ENCODE measurements around the gene ISG20.

Gene ISG20

GRCh38 chr15:88655103-88655553, 16.3 kb downstream of the ISG20 start:
- Histone ChIP-seq H2AFZ (ENCODE audit: low read length, unreplicated experiment) (no peak overlapping the region), H3K27me3 (ENCODE audit: insufficient read depth, low read length) (no peaks in the 10 kb centered on the region)

GRCh38 chr15:88655800-88656488, 17.1 kb downstream of the ISG20 start:
- no peaks in the 10 kb centered on the region for H3K36me3 ChIP-seq (ENCODE audit: insufficient read depth, low read length)
- peaks cover 20% of the 10 kb centered on the region for H3K4me1 ChIP-seq (ENCODE audit: control insufficient read depth, insufficient read depth, low read length, unreplicated experiment)
- H3K79me2 ChIP-seq (ENCODE audit: control insufficient read depth, insufficient read depth, low read length, unreplicated experiment), result no peaks in the 10 kb centered on the region
- H3K27ac ChIP-seq (ENCODE audit: low read depth, low read length), result no peak overlapping the region
- no peak overlapping the region for H3K4me3 ChIP-seq (ENCODE audit: low read depth, low read length)
- H2AFZ ChIP-seq (ENCODE audit: low read length, unreplicated experiment), result no peak overlapping the region
- H3K27me3 ChIP-seq (ENCODE audit: insufficient read depth, low read length), result no peaks in the 10 kb centered on the region

More at GRCh38 chr15:88655103-88655553, 16.3 kb downstream of the ISG20 start:
- Histone ChIP-seq H3K4me1 (ENCODE audit: control insufficient read depth, insufficient read depth, low read length, unreplicated experiment) (peaks cover 13% of the 10 kb centered on the region), H3K27ac (ENCODE audit: low read depth, low read length) (no peak overlapping the region), H3K79me2 (ENCODE audit: control insufficient read depth, insufficient read depth, low read length, unreplicated experiment) (no peaks in the 10 kb centered on the region), H3K36me3 (ENCODE audit: insufficient read depth, low read length) (no peaks in the 10 kb centered on the region), H3K4me3 (ENCODE audit: low read depth, low read length) (no peak overlapping the region)

- no peaks in the 10 kb centered on the region for H3K27me3 ChIP-seq (ENCODE audit: insufficient read depth, low read length)
- no peak overlapping the region for H2AFZ ChIP-seq (ENCODE audit: low read length, unreplicated experiment)
- H3K79me2 ChIP-seq (ENCODE audit: control insufficient read depth, insufficient read depth, low read length, unreplicated experiment), result no peaks in the 10 kb centered on the region
- no peaks in the 10 kb centered on the region for H3K36me3 ChIP-seq (ENCODE audit: insufficient read depth, low read length)
- H3K4me3 ChIP-seq (ENCODE audit: low read depth, low read length), result no peak overlapping the region
- H3K27ac ChIP-seq (ENCODE audit: low read depth, low read length), result no peak overlapping the region
- H3K4me1 ChIP-seq (ENCODE audit: control insufficient read depth, insufficient read depth, low read length, unreplicated experiment), result peaks cover 26% of the 10 kb centered on the region
These were observed 18.0 kb downstream of the ISG20 start for GRCh38 chr15:88656760-88657221.

GRCh38 chr15:88657326-88658069, 18.7 kb downstream of the ISG20 start:
- Histone ChIP-seq H2AFZ (ENCODE audit: low read length, unreplicated experiment) (no peak overlapping the region), H3K79me2 (ENCODE audit: control insufficient read depth, insufficient read depth, low read length, unreplicated experiment) (no peaks in the 10 kb centered on the region), H3K36me3 (ENCODE audit: insufficient read depth, low read length) (no peaks in the 10 kb centered on the region), H3K4me3 (ENCODE audit: low read depth, low read length) (no peak overlapping the region), H3K27me3 (ENCODE audit: insufficient read depth, low read length) (no peaks in the 10 kb centered on the region), H3K27ac (ENCODE audit: low read depth, low read length) (no peak overlapping the region), H3K4me1 (ENCODE audit: control insufficient read depth, insufficient read depth, low read length, unreplicated experiment) (peaks cover 30% of the 10 kb centered on the region)

DNA sequence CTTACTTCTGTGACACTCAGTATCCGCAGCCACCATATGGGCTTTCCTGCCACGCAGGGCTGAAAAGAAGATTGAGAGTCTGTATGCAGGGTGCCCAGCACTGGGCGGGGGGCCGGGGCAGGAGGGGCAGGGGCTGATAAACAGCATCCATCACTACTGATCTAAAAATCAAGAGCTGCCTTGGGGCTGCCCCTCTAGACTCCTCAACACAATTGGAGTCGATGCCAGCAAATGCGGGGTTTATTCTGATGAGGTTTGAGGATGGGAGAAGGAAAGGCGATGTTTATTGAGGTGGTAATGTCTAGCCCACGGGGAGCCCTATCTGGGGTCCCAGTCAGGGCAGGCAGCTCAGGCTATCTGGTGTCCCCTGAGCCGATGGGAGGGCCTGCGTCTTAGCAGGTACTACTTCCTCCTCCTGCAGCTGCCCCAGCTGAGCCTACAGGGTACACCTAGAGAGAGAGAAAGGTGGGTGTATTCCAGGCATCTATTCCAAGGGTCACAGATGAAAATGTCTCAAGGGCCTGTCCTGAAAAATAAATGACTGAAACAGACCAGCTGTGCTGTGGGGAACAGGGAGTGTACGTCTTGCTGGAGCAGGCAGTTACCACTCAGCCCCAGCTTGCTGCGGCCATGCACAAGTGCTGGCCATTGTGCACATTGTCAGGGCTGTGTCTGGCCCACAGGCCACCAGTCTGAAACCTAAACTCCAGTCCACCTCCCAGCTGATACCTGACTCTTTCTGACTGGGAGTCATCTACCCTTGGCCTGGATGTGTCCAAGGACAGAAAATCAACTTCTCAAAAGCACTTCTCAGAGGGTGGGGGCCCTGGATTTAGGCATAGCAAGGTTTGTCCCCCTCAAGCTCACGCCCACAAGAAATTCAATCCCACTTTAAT, 19.5 kb downstream of the ISG20 start:
- no peak overlapping the region for H3K4me3 ChIP-seq (ENCODE audit: low read depth, low read length)
- no peaks in the 10 kb centered on the region for H3K79me2 ChIP-seq (ENCODE audit: control insufficient read depth, insufficient read depth, low read length, unreplicated experiment)
- H3K36me3 ChIP-seq (ENCODE audit: insufficient read depth, low read length), result no peaks in the 10 kb centered on the region
- no peak overlapping the region for H3K27ac ChIP-seq (ENCODE audit: low read depth, low read length)
- H3K27me3 ChIP-seq (ENCODE audit: insufficient read depth, low read length), result no peaks in the 10 kb centered on the region
- H2AFZ ChIP-seq (ENCODE audit: low read length, unreplicated experiment), result no peak overlapping the region
- H3K4me1 ChIP-seq (ENCODE audit: control insufficient read depth, insufficient read depth, low read length, unreplicated experiment), result peaks cover 30% of the 10 kb centered on the region

GRCh38 chr15:88658972-88659931, 20.4 kb downstream of the ISG20 start:
- Histone ChIP-seq H3K79me2 (ENCODE audit: control insufficient read depth, insufficient read depth, low read length, unreplicated experiment) (no peaks in the 10 kb centered on the region), H3K36me3 (ENCODE audit: insufficient read depth, low read length) (no peaks in the 10 kb centered on the region), H3K27me3 (ENCODE audit: insufficient read depth, low read length) (no peaks in the 10 kb centered on the region), H3K27ac (ENCODE audit: low read depth, low read length) (no peak overlapping the region), H2AFZ (ENCODE audit: low read length, unreplicated experiment) (no peak overlapping the region), H3K4me1 (ENCODE audit: control insufficient read depth, insufficient read depth, low read length, unreplicated experiment) (peaks cover 30% of the 10 kb centered on the region), H3K4me3 (ENCODE audit: low read depth, low read length) (no peak overlapping the region)

- Histone ChIP-seq H3K4me1 (ENCODE audit: control insufficient read depth, insufficient read depth, low read length, unreplicated experiment) (peaks cover 30% of the 10 kb centered on the region), H3K27me3 (ENCODE audit: insufficient read depth, low read length) (no peaks in the 10 kb centered on the region), H3K79me2 (ENCODE audit: control insufficient read depth, insufficient read depth, low read length, unreplicated experiment) (no peaks in the 10 kb centered on the region), H3K4me3 (ENCODE audit: low read depth, low read length) (no peak overlapping the region), H2AFZ (ENCODE audit: low read length, unreplicated experiment) (no peak overlapping the region), H3K27ac (ENCODE audit: low read depth, low read length) (no peak overlapping the region), H3K36me3 (ENCODE audit: insufficient read depth, low read length) (no peaks in the 10 kb centered on the region)
These were observed 22.4 kb downstream of the ISG20 start for GRCh38 chr15:88661041-88661700.

DNA sequence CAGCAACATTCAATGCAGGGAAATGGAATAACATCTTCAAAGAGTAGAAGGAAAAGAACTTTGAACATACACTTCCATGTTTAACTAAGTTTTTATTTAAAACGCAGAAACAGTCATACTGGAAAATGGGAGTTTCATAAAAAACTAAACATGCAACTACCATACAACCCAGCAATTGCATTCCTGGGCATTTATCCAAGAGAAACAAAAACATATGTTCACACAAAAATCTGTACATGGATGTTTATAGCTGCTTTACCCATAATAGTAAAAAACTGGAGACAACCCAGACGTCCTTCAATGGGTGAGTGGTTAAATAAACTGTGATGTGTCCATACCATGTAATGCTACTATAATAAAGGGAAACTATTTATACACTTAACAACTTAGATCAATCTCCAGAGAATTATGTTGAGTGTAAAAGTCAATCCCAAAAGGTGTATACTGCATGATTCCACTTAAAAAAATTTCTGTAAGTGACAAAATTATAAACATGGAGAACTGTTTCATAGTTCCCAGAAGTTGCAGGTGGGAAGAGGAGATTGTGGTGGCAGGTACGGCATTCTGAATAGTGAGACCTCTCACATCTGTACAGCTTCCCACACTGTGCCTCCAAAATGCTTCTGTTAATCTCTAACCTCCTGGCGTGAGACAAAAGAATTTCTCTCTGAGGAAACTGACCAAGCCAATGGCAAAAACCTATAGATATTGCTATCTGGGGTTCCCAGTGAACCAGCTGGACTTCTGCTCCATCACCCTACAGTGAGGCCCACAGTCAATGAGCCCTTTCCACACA, 23.1 kb downstream of the ISG20 start:
- no peaks in the 10 kb centered on the region for H3K79me2 ChIP-seq (ENCODE audit: control insufficient read depth, insufficient read depth, low read length, unreplicated experiment)
- H3K36me3 ChIP-seq (ENCODE audit: insufficient read depth, low read length), result no peaks in the 10 kb centered on the region
- H2AFZ ChIP-seq (ENCODE audit: low read length, unreplicated experiment), result no peak overlapping the region
- no peaks in the 10 kb centered on the region for H3K27me3 ChIP-seq (ENCODE audit: insufficient read depth, low read length)
- H3K27ac ChIP-seq (ENCODE audit: low read depth, low read length), result no peak overlapping the region
- no peak overlapping the region for H3K4me3 ChIP-seq (ENCODE audit: low read depth, low read length)
- H3K4me1 ChIP-seq (ENCODE audit: control insufficient read depth, insufficient read depth, low read length, unreplicated experiment), result peaks cover 30% of the 10 kb centered on the region

DNA sequence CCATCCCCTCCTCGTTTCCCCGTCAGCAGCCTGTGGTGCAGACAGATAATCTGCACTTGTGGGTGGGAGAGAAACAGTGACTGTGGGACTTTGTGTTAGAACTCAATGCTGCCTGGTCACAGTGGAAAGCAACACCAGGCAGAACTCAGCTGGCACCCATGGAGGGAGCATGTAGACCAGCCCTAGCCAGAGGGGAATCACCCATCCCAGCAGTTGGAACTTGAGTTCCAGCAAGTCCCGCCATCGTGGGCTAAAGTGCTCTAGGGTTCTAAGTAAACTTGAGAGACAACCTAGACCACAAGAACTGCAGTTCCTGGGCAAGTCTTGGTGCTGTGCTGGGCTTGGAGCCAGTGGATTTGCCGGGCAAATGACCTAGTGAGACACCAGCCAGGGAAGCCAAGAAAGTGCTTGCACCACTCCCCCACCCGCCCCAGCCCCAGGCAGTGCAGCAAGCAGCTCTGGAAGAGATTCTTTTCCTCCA, 24.4 kb downstream of the ISG20 start:
- H3K36me3 ChIP-seq (ENCODE audit: insufficient read depth, low read length), result no peaks in the 10 kb centered on the region
- no peak overlapping the region for H2AFZ ChIP-seq (ENCODE audit: low read length, unreplicated experiment)
- no peaks in the 10 kb centered on the region for H3K27me3 ChIP-seq (ENCODE audit: insufficient read depth, low read length)
- H3K27ac ChIP-seq (ENCODE audit: low read depth, low read length), result no peak overlapping the region
- H3K79me2 ChIP-seq (ENCODE audit: control insufficient read depth, insufficient read depth, low read length, unreplicated experiment), result no peaks in the 10 kb centered on the region
- no peak overlapping the region for H3K4me3 ChIP-seq (ENCODE audit: low read depth, low read length)
- H3K4me1 ChIP-seq (ENCODE audit: control insufficient read depth, insufficient read depth, low read length, unreplicated experiment), result peaks cover 30% of the 10 kb centered on the region
